Measurements from ENCODE around the gene LHX3.

DNA sequence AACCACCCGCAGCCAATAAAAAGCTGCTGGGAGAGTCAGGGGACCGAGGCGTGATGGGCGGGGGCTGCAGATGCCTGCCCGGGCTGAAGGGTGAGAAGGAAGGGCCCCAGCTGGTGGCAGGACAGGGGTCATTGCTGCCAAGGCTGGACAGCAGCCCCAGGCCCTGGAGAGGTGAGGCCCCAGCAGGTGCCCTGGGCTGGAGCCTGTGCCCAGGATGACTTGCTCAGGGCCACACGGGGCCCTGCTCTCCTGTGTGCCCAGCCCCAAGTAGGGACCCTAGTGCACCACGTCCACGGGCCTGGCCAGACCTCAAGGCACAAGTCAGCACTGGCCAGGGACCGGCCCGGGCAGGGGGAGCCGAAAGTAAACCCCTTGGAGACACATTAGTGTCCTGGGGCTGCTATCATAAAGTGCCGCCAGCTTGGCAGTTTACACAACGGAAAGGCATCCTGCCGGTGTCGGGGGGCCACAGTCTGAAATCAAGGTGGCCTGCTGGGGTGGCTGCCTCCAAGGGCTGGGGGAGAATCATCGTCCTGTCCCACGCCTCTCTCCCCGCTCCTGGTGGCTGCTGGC, 22.0 kb downstream of the LHX3 start:
- TF ChIP-seq, protein P1, sequence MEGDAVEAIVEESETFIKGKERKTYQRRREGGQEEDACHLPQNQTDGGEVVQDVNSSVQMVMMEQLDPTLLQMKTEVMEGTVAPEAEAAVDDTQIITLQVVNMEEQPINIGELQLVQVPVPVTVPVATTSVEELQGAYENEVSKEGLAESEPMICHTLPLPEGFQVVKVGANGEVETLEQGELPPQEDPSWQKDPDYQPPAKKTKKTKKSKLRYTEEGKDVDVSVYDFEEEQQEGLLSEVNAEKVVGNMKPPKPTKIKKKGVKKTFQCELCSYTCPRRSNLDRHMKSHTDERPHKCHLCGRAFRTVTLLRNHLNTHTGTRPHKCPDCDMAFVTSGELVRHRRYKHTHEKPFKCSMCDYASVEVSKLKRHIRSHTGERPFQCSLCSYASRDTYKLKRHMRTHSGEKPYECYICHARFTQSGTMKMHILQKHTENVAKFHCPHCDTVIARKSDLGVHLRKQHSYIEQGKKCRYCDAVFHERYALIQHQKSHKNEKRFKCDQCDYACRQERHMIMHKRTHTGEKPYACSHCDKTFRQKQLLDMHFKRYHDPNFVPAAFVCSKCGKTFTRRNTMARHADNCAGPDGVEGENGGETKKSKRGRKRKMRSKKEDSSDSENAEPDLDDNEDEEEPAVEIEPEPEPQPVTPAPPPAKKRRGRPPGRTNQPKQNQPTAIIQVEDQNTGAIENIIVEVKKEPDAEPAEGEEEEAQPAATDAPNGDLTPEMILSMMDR (IDR thresholded peaks at IDR 0.05; ENCODE audit: poor library complexity, severe bottlenecking): no peak
- TF ChIP-seq EP300 (conservative IDR thresholded peaks at IDR 0.05; ENCODE audit: poor library complexity, severe bottlenecking) (no peak), EZH2 (IDR thresholded peaks at IDR 0.05; ENCODE audit: borderline replicate concordance, insufficient read depth, low read length, poor library complexity, severe bottlenecking) (no peak), POLR2AphosphoS5 (IDR thresholded peaks at IDR 0.05) (no peak), TAF1 (IDR thresholded peaks at IDR 0.05; ENCODE audit: low read depth) (no peak)
